GM19025 (cell line): ENCODE results near the gene PODXL2.

ENCODE experiments used
- ATAC-seq: cut with Tn5 transposase; IDR thresholded peaks from one replicate; pipeline ENCODE4 v1.9.1; 2021; ENCODE audit warnings: mild to moderate bottlenecking, low read depth, moderate library complexity; ENCODE audit not compliant: unreplicated experiment

The PODXL2 gene

DNA sequence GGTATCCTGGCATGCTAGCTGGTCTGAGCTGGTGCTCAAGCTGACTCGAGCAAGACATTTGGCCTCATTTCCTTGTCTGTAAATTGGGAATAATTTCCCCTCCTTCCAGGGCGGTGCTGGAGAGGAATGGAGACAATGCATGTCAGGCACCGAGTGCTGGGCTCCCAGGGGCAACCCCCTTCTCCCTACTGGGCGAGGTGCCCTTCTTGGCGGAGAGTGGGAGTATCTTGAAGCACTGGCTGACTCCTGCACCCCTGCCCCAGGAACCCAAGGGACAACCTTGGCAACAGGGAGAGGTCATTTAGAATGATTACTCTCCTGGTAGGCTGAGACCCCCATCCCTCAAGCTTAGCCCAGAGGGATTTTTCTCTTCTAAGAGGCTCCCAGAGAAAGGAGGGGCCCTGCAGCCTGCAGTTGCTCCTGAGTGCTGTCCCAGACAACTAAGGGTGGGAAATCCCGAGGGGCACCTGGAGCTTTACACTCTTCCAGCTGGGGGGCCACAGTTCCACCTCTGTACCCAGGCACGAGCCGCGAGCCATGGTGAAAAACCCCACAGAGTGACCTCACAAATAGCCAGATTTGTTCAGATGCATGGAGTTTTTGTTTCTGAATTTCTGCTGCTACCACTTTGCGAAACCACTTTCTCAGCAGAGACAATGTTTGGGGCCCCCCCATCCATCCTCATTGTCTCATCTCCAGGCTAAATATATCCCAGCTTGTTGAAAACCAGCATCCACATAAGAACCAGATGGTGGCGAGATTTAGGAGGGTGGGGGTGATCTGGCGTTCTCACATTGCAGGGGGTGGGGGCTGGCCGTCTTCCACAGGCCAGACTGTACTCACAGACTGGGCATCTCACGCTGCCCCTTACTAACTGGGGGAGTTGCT is 88.6 kb downstream of the PODXL2 start:
- no peak for ATAC-seq

DNA sequence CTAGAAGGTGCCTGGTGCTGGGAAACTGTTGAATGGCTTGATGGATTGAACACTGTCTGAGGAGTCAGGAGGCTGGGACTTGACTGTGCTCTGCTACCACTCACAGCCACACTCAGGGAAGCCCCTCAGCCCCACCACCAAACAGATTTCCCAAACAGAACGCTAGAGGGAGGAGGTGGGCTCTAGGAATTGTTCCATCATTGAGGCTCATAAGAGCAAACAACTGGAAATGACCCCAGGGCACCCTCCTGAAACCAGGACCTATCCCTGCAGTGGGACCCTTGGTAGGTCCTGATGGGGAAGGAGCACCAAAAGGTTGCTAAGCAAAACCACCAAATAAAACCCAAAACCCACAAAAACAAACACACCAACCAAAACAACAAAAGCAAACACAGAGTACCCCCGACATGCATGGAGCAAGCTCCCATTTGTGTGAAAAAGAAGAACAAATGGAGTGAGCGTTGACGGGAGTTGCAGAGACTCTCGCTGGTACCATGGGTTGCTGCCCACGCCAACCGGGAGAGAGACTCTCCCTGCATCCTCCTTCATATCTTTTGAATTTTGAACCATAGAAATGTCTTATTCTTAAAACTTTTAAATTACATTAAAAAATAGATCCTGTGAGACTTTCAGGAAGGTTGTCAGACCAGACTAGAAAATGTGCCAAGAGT is 89.4 kb downstream of the PODXL2 start:
- no peak for ATAC-seq

DNA sequence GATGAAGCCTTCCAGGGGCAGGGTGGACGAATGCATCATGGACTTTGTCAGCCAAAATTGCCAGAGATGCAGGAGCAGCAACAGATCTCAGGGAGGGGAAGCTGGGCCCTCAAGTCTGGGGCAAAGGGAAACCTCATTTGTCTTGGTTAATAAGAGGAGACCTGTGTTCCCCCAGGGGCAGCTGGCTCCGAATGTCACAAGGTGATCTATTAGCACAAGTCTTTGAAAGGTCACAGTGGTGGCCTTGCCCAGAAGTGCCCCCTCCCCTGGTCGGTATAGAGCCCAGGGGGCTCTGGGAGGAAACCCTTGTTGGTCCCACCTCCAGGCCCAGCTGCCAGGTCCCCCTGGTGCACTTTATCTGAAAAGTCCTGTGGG is 89.9 kb downstream of the PODXL2 start:
- ATAC-seq: no peak

DNA sequence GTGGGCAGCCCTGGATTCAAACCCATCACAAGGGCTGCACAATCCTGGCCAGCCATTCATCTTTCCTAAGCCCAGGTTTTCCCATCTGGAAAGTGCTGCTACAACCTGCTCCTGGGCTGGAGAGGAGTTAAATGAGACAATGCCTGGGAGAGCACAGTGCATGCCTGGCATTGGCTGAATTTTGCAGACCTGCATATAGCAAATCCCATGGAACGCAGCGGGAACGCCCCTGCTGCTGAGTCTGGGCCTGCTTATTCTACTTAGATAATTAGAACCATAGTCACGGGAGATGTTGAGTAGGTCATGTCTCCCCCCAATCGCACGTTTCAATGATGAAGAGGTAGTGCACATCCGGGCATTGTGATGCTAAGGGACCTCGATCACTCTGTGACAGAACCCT is 90.4 kb downstream of the PODXL2 start:
- ATAC-seq: no peak

DNA sequence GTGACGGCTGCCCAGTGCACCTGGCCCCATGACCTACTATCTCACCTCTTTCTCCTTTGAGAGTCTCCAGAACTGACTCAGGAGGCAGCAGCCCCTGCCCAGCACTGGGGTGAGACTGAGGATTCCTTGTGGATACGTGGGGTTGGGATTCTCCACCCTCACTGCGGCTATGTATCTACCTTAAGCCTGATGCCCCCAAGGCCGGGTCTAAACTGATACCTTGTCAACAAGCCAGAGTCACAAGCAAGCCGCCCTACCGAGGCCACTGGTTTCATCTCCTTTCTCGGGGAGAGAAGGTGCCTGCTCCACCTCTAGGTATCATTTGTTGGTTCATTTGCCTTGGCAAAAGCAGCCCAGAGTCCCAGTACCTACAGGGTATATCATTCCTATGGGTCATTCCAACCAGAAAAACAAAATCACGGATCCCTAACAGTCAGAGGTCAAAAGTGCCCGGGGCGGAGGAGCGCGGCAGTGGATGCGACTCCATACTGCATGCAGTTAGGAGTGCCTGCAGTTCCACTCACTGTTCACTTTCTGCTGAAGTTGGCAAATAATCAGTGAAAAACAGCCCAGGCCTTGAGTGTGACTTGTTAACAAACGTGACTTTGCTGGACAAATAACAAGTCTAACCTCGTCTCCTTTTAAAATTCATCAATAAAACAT is 91.3 kb downstream of the PODXL2 start:
- ATAC-seq: no peak

DNA sequence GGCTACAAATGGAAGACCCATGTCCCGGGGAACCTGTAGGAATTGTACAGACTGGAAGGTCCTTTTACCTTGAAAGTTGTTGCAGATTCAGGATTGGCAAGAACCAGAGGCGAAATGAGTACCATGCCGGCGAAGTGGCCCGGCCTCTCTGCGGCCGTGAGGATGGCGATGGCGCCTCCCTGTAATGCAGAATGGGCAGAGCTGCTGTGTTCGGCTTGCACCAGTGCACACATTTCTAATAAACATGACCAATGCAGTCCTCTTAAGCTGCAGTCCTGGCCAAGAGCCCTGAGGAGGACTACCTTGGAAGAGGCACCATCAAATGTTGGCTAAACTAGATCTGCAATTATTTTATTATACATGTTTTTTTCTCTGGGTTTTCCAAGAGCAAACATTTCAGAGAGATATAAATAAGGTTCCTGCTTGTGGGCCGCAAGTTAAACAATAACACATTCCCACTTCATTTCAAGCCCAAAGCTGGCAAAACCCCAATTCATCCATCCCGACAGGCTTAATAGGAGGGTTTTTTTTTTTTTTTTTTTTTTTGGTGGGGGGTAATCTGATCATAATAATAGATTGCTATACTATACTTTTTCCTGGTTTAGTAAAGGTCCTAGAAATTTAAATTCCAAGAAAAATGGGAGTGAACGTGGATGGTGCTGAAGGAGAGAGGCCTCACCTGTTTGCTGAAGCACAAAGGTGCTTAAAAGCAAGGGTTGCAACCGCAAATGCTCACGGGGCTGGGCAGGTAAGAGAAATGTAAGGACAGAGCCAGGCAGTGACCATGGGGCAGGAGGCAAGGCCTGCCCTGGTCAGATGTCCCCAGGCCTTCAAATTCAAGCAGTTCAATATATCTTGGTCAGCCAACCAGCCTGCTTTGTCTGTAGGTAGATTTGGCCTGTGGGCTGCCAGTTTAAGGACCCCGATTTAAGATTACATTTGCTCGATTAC is 92.3 kb downstream of the PODXL2 start:
- no peak for ATAC-seq

DNA sequence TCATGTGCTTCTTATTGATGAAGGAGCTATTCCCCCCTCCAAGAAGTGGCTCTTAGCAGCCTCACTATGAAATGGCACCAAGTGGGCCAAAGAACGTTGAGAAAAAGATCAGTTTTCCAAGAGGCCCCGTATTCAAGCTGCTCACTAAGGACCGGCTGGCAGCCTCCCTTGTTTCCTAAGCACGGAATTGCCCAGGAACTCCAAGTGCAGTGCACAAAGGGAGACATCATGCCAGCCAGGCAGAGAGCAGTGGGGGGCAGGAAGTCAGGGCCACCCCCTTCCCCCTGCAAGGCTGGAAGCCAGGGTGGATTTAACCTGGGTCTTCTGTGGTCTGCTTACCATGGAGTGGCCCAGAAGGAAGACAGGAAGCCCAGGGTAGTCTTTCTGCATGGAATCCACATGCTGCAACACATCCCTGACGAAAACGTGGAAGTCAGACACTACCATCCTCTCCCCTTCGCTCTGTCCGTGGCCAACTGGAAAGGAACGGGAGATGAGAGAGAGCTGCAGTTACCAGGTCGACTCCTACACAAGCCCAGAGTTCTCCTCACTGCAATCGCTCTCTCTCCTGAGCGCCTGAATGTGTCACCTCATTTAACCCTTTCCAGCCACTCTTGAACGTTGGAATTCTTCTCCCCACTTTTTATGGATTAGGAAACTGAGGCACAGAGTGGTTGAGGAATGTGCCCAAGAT is 93.3 kb downstream of the PODXL2 start:
- no peak for ATAC-seq
